Skeletal muscle cell (primary cell): ENCODE results near the gene WDR88.
"Not testable (repeated sequence)": the region's sequence is repeated elsewhere in the genome, so short reads cannot be mapped to it uniquely, and the experiment has no call there.

Experiments used
- DNase-seq: peaks from one replicate; pipeline ENCODE4 v3.0.0-alpha.2; 2010; ENCODE audit warnings: low read depth
- H3K4me3 ChIP-seq: 2 replicates; pipeline ENCODE4 v1.5.1; 2011; ENCODE audit warnings: low read depth, mild to moderate bottlenecking, control low read depth, low read length, moderate library complexity

Gene WDR88

DNA sequence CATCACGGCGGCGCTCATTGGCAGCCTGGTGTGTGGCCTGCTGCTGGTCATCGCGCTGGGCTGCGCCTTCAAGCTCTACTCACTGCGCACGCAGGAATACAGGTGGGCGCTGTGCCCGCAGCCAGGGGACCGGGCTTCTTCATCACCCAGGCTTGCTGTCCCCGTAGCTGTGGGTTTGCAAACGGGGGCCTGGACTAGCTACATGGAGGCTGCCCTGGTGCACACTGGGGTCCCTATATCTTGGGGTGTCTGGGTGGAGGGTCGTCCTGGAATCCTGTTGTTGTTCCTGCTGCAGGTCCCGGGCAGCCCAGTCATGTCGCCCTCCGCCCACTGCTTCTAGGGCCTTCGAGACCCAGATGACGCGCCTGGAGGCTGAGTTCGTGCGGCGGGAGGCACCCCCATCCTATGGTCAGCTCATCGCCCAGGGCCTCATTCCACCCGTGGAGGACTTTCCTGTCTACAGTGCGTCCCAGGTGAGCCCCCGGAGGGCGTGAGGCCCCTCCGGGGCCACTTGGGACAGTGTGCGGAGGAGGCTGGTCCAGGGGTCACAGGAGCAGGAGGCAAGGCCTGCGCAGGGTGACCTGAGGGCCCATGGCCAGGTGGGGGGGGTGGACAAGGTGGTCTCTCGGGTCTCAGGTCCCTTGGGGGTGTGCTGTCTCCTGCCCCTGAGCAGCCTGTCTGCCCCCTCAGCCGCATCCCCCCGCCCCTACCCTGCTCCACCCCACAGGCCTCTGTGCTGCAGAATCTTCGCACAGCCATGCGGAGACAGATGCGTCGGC is 74.5 kb downstream of the WDR88 start:
- DNase-seq, result no peak
- H3K4me3 ChIP-seq, result no peak overlapping the region

- DNase-seq, result no peak
- H3K4me3 ChIP-seq, result no peak overlapping the region
These were observed 75.2 kb downstream of the WDR88 start for GRCh38 chr19:33207040-33207620.

- no peak overlapping the region for H3K4me3 ChIP-seq
- no peak for DNase-seq
These were observed 76.0 kb downstream of the WDR88 start for GRCh38 chr19:33207903-33208302.

DNA sequence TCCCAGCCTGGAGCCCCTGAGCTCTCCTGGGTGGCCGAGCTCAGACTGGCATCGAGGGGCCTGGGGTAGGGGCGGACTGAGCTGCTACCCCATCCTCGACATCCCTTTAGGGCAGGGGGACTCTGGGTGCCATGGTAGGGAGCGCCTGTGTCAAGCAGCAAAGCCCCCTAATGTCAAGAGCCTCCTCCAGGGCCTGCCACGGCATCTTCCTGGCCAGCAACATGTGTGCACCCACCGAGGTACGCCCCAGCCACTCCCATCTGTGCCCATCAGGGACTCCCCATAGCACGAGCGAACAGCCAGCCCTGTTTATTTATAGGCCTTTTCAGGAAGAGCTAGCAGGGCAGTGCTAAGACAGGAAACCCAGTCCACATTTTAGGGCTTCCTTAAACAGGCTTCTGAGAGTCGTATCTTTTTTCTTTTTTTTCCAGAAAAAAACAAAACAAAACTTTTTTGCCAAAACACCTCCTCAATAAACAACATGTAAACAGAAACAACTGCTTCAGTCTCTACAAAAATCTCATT is 76.5 kb downstream of the WDR88 start:
- DNase-seq, result no peak
- no peak overlapping the region for H3K4me3 ChIP-seq

- no peak overlapping the region for H3K4me3 ChIP-seq
- DNase-seq, result no peak
These were observed 77.3 kb downstream of the WDR88 start for GRCh38 chr19:33208904-33209849.

- not testable (repeated sequence) for DNase-seq, H3K4me3 ChIP-seq
These were observed 77.9 kb downstream of the WDR88 start for GRCh38 chr19:33209850-33210230.

DNA sequence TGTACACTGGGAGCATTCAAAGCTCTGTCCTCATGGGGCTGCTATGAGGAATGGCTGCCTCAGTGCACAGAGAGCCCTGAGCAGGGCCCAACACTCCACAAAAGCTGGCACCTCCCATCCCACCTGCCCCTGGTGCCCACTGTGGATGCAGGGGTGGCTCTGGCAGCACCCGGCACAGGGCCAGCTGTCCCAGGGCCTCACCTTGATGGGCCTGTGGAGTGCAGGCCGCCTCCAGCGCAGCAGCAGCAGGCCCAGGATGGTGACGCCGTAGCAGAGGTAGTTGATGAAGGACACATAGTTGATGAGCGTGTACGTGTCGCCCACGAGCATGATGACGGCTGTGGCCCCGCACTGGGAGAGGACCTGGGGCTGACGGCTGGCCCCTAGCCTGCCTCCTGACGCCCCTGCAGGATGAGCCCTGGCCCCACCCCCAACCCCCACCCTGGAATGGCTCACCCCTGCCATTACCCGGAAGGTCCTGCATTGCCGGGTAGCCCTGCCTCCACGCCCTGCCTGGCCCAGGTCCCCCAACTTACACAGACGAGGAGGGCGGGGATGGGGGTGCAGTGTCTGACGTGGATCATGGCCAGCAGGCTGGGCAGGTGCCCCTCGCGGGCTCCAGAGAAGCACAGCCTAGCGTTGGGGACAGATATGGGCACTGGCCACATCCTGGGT is 78.5 kb downstream of the WDR88 start:
- no peak overlapping the region for H3K4me3 ChIP-seq
- no peak for DNase-seq

DNA sequence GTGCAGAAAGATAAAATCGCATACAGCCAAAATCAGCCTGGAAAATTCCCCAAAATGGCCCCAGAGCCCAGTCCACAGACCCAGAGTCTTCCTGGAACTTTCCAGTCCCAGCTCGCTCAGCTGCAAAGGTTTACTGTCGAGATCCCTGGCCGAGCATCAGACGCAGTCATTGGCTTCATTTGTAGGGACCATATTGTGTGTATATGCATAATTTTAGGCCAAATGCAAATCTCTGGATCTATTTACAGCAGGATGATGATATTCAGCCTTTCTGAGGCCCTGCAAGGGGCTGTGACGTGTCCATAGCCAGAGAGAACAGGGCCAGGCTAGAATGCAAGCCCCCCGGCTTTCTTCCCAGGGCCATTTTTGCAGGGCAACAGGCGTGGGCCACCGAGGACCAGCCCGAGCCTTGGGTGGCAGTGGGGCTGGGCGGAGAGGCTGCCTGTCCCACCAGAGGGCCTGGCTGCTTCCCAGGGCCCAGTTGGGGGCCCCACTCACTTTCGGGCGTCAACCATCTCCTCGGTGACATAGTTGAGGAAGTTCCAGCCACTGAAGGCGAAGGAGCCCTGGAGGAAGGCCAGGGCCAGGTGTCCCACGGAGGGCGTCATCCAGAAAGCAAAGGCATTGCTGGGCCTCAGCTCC is 80.0 kb downstream of the WDR88 start:
- no peak overlapping the region for H3K4me3 ChIP-seq
- no peak for DNase-seq

DNA sequence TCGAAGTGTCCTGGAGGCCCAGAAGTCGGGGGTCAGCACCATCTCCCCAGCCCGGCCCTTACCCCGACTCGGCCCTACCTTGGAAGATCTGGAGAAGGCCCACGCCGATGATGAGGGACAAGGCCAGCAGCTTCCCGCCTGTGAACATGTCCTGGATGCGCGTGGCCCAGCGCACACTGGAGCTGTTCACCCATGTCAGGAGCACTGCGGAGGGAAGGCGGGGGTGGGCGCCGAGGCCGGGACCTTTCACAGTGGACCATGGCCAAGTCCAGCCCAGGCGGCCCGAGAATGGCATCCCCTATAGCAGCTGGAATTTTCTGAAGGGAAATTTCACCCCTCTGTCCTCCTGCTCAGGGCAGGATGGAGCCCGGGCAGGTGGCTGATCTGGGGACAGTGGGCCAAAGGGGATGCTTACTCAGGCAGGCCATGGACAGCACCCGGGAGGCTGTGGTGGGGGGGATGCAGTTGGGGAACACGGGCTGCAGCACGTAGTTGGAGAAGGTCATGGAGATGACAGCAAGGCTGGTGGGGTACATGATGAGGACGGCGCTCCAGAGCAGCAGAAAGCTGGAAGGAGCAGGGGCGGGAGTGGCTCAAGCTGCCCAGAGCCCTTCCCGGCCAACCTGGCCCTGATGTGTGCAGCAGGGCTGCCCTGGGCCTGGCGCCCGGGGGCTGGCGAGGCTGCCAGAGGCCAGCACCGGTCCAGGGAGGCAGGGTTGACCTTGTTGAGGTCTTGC is 80.7 kb downstream of the WDR88 start:
- DNase-seq, result no peak
- H3K4me3 ChIP-seq, result no peak overlapping the region

- no peak for DNase-seq
- H3K4me3 ChIP-seq, result no peak overlapping the region
These were observed 82.7 kb downstream of the WDR88 start for GRCh38 chr19:33214596-33214995.

DNA sequence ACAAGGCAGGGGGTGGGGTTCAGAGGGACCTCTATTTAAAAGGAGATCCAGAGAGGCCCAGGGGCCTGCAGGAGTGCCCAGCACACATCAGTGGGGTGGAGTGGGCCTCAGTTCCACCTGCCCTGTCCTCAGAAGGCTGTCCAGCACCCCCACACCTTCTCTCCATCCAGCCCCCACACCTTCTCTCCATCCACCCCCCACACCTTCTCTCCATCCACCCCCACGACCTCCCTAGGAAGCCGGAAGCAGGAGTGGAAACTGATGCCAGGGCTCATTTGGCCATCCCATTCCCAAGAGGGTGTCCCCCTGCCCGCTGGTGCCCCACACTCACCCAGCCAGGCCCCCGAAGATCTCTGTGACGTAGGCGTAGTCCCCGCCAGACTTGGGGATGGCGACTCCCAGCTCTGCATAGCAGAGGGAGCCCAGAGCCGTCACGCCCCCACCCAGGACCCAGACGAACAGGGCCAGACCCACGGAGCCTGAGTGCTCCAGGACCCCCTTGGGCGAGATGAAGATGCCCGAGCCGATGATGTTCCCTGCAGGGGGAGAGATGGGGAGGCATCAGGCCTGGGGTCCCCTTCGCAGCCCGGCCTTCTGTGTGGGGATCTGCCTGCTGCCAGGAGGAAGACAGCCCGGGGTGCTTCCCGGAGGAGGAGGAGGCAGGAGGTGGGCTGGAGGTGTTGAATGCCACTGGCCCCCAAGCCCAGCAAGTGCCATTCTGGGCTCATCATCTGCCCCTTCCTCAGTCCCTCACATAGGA is 83.7 kb downstream of the WDR88 start:
- no peak overlapping the region for H3K4me3 ChIP-seq
- no peak for DNase-seq

DNA sequence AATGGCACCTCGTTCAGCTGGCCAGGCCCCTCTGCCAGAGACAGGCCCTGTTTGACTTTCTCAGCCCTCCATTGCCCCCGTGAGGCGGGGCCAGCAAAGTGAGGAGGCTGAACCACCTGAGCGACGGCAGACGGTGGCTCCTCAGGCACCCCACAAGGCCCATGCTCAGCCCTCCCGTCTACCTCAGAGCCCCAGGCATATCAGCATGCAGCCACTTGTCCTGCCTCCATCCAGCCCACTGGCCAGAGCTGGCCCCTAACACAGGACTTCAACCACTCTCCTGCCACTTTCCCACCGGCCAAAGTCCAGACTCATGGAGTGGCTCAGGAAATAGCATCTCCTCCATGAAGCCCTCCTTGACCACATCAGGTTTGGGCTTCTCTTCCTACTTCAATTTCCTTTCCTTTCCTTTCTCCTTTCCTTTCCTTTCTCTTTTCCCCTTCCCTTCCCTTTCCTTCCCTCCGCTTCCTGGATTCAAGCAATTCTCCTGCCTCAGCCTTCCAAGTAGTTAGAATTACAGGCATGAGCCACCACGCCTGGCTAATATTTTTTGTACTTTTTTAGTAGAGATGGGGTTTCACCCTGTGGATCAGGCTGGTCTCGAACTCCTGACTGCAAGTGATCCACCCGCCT is 84.4 kb downstream of the WDR88 start:
- DNase-seq, result no peak
- H3K4me3 ChIP-seq, result no peak overlapping the region

- H3K4me3 ChIP-seq, result no peak overlapping the region
- no peak for DNase-seq
These were observed 86.0 kb downstream of the WDR88 start for GRCh38 chr19:33217881-33218280.

DNA sequence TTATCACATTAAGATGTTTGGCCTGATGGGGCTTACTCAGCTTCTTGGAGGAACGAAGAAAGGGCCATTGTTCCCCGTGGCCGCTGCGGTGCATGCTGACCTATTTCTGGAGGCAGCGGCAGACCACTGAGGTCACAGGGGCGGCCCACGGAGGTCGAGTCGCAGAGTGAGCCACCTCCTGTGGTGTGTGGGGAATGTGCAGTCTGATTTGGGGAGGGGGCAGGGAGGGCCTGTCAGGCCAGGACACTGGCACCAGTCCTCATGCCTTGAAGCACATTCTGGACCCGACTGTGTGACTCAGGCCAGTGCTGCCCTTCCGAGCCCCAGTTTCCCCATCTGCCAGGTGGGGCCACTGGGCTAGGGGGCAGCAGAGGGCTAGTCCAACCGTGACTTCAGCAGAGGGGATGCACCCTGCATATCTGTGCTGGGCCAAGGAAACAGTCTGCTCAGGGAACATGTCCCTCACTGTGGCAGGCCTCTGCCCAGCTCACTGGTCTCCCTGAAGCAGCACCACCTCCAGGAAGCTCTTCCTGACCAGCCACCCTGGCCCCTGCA is 87.4 kb downstream of the WDR88 start:
- H3K4me3 ChIP-seq, result no peak overlapping the region
- no peak for DNase-seq

GRCh38 chr19:33220115-33220514 is 88.2 kb downstream of the WDR88 start:
- DNase-seq, result no peak
- no peak overlapping the region for H3K4me3 ChIP-seq

DNA sequence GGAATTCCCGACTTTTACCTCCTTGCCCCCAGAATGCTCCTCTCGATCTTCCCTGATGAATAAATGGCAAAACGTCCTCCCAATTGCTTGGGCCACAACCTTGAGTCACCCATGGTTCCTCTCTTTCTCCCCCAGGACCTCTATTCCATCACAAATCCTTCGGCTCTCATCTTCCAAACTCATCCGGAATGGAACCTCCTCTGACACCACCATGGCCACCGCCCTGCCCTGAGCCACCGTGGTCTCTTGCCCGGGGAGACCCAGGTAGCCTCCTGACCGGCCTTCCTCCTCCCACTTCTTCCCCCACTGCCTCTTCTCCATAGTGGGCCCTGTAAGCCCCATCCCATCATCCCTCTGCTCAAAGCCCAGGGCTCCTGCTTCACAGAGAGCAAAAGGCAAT is 88.8 kb downstream of the WDR88 start:
- H3K4me3 ChIP-seq, result no peak overlapping the region
- no peak for DNase-seq

DNA sequence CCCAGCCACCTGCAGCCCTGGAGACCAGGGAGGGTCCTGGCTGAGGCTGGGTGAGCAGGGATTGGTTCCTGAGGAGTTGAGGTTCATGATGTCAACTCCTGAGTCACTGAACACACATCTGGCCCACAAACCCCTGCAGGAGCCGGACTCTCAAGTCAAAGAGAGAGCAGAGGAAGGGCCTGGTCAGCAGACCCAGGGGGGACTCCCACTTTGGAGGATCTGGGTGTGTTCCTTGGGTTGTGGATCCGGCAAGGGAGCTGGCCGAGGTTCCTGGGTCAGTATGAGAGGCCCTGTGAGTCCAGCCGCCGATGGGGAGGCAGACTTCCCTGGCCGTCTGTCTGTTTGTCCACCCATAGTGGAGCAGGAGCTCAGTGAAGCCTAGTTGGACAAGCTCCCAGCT is 89.7 kb downstream of the WDR88 start:
- no peak overlapping the region for H3K4me3 ChIP-seq
- DNase-seq, result no peak
